OCI-LY7 (cell line): ENCODE results near the gene ADAMTS2. TPM values are rescaled to one million over a fixed set of nuclear protein-coding genes. Genes with fewer than 3 reads are reported as not detected.

Source experiments
- BruUV-seq: library from RNA; stranded (reverse); fragments of 400-500 nt; replicated peaks from 2 replicates; lab custom pipeline; 2021; lab: Mats Ljungman, UMichigan
- CTCF ChIA-PET: fragments of 300-600 bp; sonication (Branson Sonifier 250); formaldehyde crosslinking; loops from one replicate; lab custom pipeline; 2022; ENCODE audit warnings: antibody characterized with exemption; ENCODE audit not compliant: unreplicated experiment; lab: Charles Lee
- POLR2A ChIA-PET: fragments of 300-600 bp; sonication (Branson Sonifier 250); formaldehyde crosslinking; loops from one replicate; lab custom pipeline; 2022; ENCODE audit warnings: antibody characterized with exemption; lab: Charles Lee
- DNase-seq: peaks from one replicate; pipeline ENCODE4 v3.0.0-alpha.2; 2015; ENCODE audit warnings: low spot score
- H2AFZ ChIP-seq: fragments of 200-600 bp; sonication (generic), shearing (Covaris generic); 2 replicates; pipeline ENCODE4 v1.6.1; 2014; ENCODE audit warnings: mild to moderate bottlenecking, antibody characterized with exemption, low read length, moderate library complexity
- H3K27ac ChIP-seq: fragments of 200-600 bp; sonication (generic); 2 replicates; pipeline ENCODE4 v1.5.1; 2014; ENCODE audit warnings: mixed run types, low read depth, mild to moderate bottlenecking, moderate library complexity, low read length, inconsistent platforms; ENCODE audit not compliant: poor library complexity, severe bottlenecking
- H3K36me3 ChIP-seq: fragments of 200-600 bp; sonication (generic); 2 replicates; pipeline ENCODE4 v1.6.1; 2014; ENCODE audit warnings: mild to moderate bottlenecking, antibody characterized with exemption, low read length, moderate library complexity, mixed read lengths; ENCODE audit not compliant: insufficient read depth
- H3K4me1 ChIP-seq: fragments of 200-600 bp; sonication (generic); 2 replicates; pipeline ENCODE4 v1.5.1; 2014; ENCODE audit warnings: mild to moderate bottlenecking, low read length; ENCODE audit not compliant: insufficient read depth, poor library complexity, severe bottlenecking
- H3K4me2 ChIP-seq: fragments of 200-600 bp; sonication (generic); 2 replicates; pipeline ENCODE4 v1.6.1; 2014; ENCODE audit warnings: mild to moderate bottlenecking, low read length
- H3K4me3 ChIP-seq: fragments of 200-600 bp; sonication (generic); 2 replicates; pipeline ENCODE4 v1.5.1; 2014; ENCODE audit warnings: mild to moderate bottlenecking, low read depth, low read length; ENCODE audit not compliant: poor library complexity, severe bottlenecking
- H3K79me2 ChIP-seq: fragments of 200-600 bp; sonication (generic); 2 replicates; pipeline ENCODE4 v1.6.1; 2016; ENCODE audit warnings: low read depth, mild to moderate bottlenecking, low read length, moderate library complexity, mixed read lengths; ENCODE audit not compliant: insufficient read depth
- H3K9me2 ChIP-seq: fragments of 200-600 bp; sonication (generic); 2 replicates; pipeline ENCODE4 v1.6.1; 2016; ENCODE audit warnings: mild to moderate bottlenecking, low read length, mixed read lengths; ENCODE audit not compliant: insufficient read depth
- H3K9me3 ChIP-seq: fragments of 200-600 bp; sonication (generic); 2 replicates; pipeline ENCODE4 v1.6.1; 2014; ENCODE audit warnings: mild to moderate bottlenecking, mixed run types, low read length, mixed read lengths
- H4K20me1 ChIP-seq: fragments of 200-600 bp; sonication (generic); 2 replicates; pipeline ENCODE4 v1.6.1; 2014; ENCODE audit warnings: mild to moderate bottlenecking, antibody characterized with exemption, low read length, moderate library complexity, mixed read lengths; ENCODE audit not compliant: insufficient read depth
- CTCF ChIP-seq: fragments of 200-600 bp; sonication (generic); conservative IDR thresholded peaks from 2 replicates; pipeline ENCODE4 v1.5.1; 2014; ENCODE audit warnings: mild to moderate bottlenecking, antibody characterized with exemption, low read length, moderate library complexity, mixed read lengths
- EZH2phosphoT487 ChIP-seq: fragments of 200-600 bp; sonication (generic); IDR thresholded peaks from 2 replicates; pipeline ENCODE4 v1.6.1; 2018; ENCODE audit warnings: low read depth, borderline replicate concordance, mild to moderate bottlenecking, mixed run types, antibody characterized with exemption, low read length, moderate library complexity, mixed read lengths
- intact Hi-C: fragments of 100-400 bp; cut with micrococcal nuclease; formaldehyde crosslinking; loops from one replicate; pipeline ENCODE4 v1.10.0; 2022; ENCODE audit not compliant: unreplicated experiment
- total RNA-seq, 2 experiments: library from RNA; depleted of rRNA in 1 of 2; stranded (reverse); fragments of >200 nt in 1 of 2; shearing (Covaris generic) in 1 of 2; gene quantifications; 2 replicates each; pipeline ENCODE4 v1.2.3, GENCODE V29; 2014 to 2022

ADAMTS2 gene
- total RNA-seq, 2 experiments from 2014 or later = not detected

GRCh38 chr5:179231309-179231708 is 114.0 kb downstream of the ADAMTS2 start:
- H3K4me3 ChIP-seq = no peak overlapping the region
- no peaks in the 10 kb centered on the region for H3K4me1 ChIP-seq
- no peak overlapping the region for H3K27ac ChIP-seq
- no peaks in the 10 kb centered on the region for H3K36me3 ChIP-seq
- CTCF ChIA-PET = no interaction called here
- no peak for TF ChIP-seq CTCF
- TF ChIP-seq EZH2phosphoT487 = no peak
- POLR2A ChIA-PET = no interaction called here
- no peaks in the 10 kb centered on the region for H3K79me2 ChIP-seq
- H4K20me1 ChIP-seq = no peaks in the 10 kb centered on the region
- H3K9me3 ChIP-seq = no peaks in the 10 kb centered on the region
- no peak overlapping the region for H2AFZ ChIP-seq
- no peak overlapping the region for H3K4me2 ChIP-seq
- BruUV-seq = no TSS peak
- H3K9me2 ChIP-seq = no peaks in the 10 kb centered on the region
- intact Hi-C loops = no loop called here
- no peak for DNase-seq

- intact Hi-C loops = no loop called here
- no peaks in the 10 kb centered on the region for H3K9me3 ChIP-seq
- no peaks in the 10 kb centered on the region for H3K36me3 ChIP-seq
- no peaks in the 10 kb centered on the region for H3K4me1 ChIP-seq
- no peak for DNase-seq
- no peaks in the 10 kb centered on the region for H4K20me1 ChIP-seq
- ChIA-PET POLR2A (no interaction called here), CTCF (no interaction called here)
- H3K27ac ChIP-seq = no peak overlapping the region
- TF ChIP-seq CTCF (no peak), EZH2phosphoT487 (no peak)
- no peak overlapping the region for H3K4me3 ChIP-seq
- no peak overlapping the region for H3K4me2 ChIP-seq
- no peak overlapping the region for H2AFZ ChIP-seq
- H3K9me2 ChIP-seq = no peaks in the 10 kb centered on the region
- H3K79me2 ChIP-seq = no peaks in the 10 kb centered on the region
- no TSS peak for BruUV-seq
Measured at GRCh38 chr5:179230061-179230461, 115.2 kb downstream of the ADAMTS2 start.

GRCh38 chr5:179229331-179229831 is 115.9 kb downstream of the ADAMTS2 start:
- H3K9me3 ChIP-seq = no peaks in the 10 kb centered on the region
- no peak overlapping the region for H3K27ac ChIP-seq
- BruUV-seq = no TSS peak
- no peaks in the 10 kb centered on the region for H3K9me2 ChIP-seq
- intact Hi-C loops = no loop called here
- H3K4me3 ChIP-seq = no peak overlapping the region
- no peaks in the 10 kb centered on the region for H3K79me2 ChIP-seq
- TF ChIP-seq CTCF = no peak
- no peak for TF ChIP-seq EZH2phosphoT487
- no peak overlapping the region for H2AFZ ChIP-seq
- no peak for DNase-seq
- CTCF ChIA-PET = no interaction called here
- POLR2A ChIA-PET = no interaction called here
- no peaks in the 10 kb centered on the region for H3K4me1 ChIP-seq
- no peaks in the 10 kb centered on the region for H3K36me3 ChIP-seq
- no peaks in the 10 kb centered on the region for H4K20me1 ChIP-seq
- no peak overlapping the region for H3K4me2 ChIP-seq
